IMR-90 (cell line): Measurements from ENCODE around the gene AFMID.

Experiments
- NFE2L2 ChIP-seq: fragments of 150-350 bp; IDR thresholded peaks from 2 replicates; pipeline ENCODE4 v1.6.1; 2016; ENCODE audit warnings: low read depth, mild to moderate bottlenecking, low read length
- POLR2A ChIP-seq: IDR thresholded peaks from 2 replicates; pipeline ENCODE4 v1.6.1; 2012; ENCODE audit warnings: mild to moderate bottlenecking, low read depth, low read length
- RAD21 ChIP-seq: IDR thresholded peaks from 2 replicates; pipeline ENCODE4 v1.6.1; 2012; ENCODE audit warnings: low read length, improper control_type of control experiment
- RCOR1 ChIP-seq: IDR thresholded peaks from 2 replicates; pipeline ENCODE4 v1.6.1; 2012; ENCODE audit warnings: mild to moderate bottlenecking, low read length, improper control_type of control experiment; ENCODE audit not compliant: insufficient replicate concordance
- TF ChIP-seq, protein P1 (sequence below): conservative IDR thresholded peaks from 2 replicates; pipeline ENCODE4 v1.5.1; 2012; ENCODE audit warnings: mild to moderate bottlenecking, low read depth, low read length, improper control_type of control experiment

DNA sequence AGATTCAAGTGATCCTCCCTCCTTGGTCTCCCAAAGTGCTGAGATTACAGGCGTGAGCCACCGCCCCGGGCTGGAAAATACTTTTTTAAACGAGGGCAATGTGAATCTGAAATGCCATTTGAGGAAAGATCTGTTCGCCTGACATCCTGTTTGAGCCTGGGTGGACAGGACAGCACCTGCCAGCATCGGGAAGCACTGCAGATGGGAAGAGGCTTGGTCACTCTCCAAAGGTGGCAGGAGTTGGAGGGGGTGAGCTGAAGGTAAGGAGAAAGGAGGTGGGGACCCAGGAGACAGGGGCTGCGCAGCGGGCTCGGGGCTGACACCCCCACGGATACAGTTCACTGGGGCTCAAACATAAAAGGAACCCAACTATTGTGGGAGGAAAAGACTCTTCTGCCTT is 22.9 kb downstream of the AFMID start:
- no peak for TF ChIP-seq POLR2A
- no peak for TF ChIP-seq RAD21
- TF ChIP-seq NFE2L2: no peak
- TF ChIP-seq, protein P1, sequence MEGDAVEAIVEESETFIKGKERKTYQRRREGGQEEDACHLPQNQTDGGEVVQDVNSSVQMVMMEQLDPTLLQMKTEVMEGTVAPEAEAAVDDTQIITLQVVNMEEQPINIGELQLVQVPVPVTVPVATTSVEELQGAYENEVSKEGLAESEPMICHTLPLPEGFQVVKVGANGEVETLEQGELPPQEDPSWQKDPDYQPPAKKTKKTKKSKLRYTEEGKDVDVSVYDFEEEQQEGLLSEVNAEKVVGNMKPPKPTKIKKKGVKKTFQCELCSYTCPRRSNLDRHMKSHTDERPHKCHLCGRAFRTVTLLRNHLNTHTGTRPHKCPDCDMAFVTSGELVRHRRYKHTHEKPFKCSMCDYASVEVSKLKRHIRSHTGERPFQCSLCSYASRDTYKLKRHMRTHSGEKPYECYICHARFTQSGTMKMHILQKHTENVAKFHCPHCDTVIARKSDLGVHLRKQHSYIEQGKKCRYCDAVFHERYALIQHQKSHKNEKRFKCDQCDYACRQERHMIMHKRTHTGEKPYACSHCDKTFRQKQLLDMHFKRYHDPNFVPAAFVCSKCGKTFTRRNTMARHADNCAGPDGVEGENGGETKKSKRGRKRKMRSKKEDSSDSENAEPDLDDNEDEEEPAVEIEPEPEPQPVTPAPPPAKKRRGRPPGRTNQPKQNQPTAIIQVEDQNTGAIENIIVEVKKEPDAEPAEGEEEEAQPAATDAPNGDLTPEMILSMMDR: no peak
- no peak for TF ChIP-seq RCOR1
